Right cardiac atrium (tissue), 5 donors: ENCODE data around the gene RAB20. TPM values are rescaled to one million over a fixed set of nuclear protein-coding genes. Genes with fewer than 3 reads are reported as not detected.

ENCODE experiments used
- ATAC-seq, 2 donors: fragments of 200-7000 bp; cut with Tn5 transposase; one replicate each; pipeline versions ENCODE4 v1.8.0 to v1.9.1; 2020; ENCODE audit warnings: moderate library complexity in 2 of 2, mild to moderate bottlenecking in 1 of 2
- DNase-seq, 3 donors: peaks; one replicate each; pipeline ENCODE4 v3.0.0-alpha.2; 2020
- H3K27ac ChIP-seq: one replicate; pipeline ENCODE4 v1.5.1; 2013; ENCODE audit warnings: mild to moderate bottlenecking, low read length, control low read depth, moderate library complexity
- H3K27me3 ChIP-seq: one replicate; pipeline ENCODE4 v1.6.1; 2013; ENCODE audit not compliant: control insufficient read depth, insufficient read depth
- H3K4me1 ChIP-seq: one replicate; pipeline ENCODE4 v1.6.1; 2013; ENCODE audit warnings: low read length; ENCODE audit not compliant: control insufficient read depth, insufficient read depth
- H3K4me3 ChIP-seq: one replicate; pipeline ENCODE4 v1.5.1; 2013; ENCODE audit warnings: low read length, control low read depth
- H3K9me3 ChIP-seq: one replicate; pipeline ENCODE4 v1.6.1; 2013; ENCODE audit warnings: low read length; ENCODE audit not compliant: control insufficient read depth
- WGBS: extraction: QIAGEN DNeasy Blood & Tissue Kit; methylation state at CpG from one replicate; pipeline ENCODE4 v1.1.7; 2013; 5-methylcytosine and 5-hydroxymethylcytosine counted together
- intact Hi-C, 4 donors: fragments of 100-400 bp; cut with DNase I; formaldehyde crosslinking; loops; one replicate each; pipeline versions ENCODE4 v1.11.0 to v1.14.0; 2022 to 2023
- polyA plus RNA-seq: library from polyadenylated mRNA; stranded (reverse); fragments of 200-250 nt; gene quantifications from one replicate; pipeline ENCODE4 v1.2.3, GENCODE V29; 2013
- total RNA-seq, 4 donors: library from RNA; stranded (reverse); fragmentation: NEBNext Ultra II Directional; extraction: Animal tissue kit (Norgen Biotek cat#: 25700); gene quantifications; one replicate each; pipeline ENCODE4 v1.2.1, GENCODE V29; 2021
- donor health status: healthy with polysubstance abuse.
- donor health status: DM: no; HTN: yes; CAD: no.
- donor health status: DM: no; HTN: no; CAD: no.
- donor health status: DM: no; HTN: yes; CAD: no; lungs with severe emphysema.
- donor health status: DM: yes; HTN: yes; CAD: no.

Gene RAB20
- total and polyA plus RNA-seq, 5 donors, result 10.5 to 15.3 (median 11.8) TPM

GRCh38 chr13:110528911-110529310 lies 32.6 kb downstream of the RAB20 start:
- Histone ChIP-seq H3K4me3 (no peak overlapping the region), H3K9me3 (no peaks in the 10 kb centered on the region), H3K4me1 (peaks cover 8% of the 10 kb centered on the region), H3K27me3 (no peaks in the 10 kb centered on the region), H3K27ac (peak overlapping the region; percentile 32)
- intact Hi-C loops, result no loop called here
- WGBS, result 82% methylated on average over 6 of the region's 6 CpGs
- no peak for ATAC-seq
- no peak for DNase-seq

- intact Hi-C loops, result no loop called here
- Histone ChIP-seq H3K4me3 (no peak overlapping the region), H3K27me3 (no peaks in the 10 kb centered on the region), H3K27ac (no peak overlapping the region), H3K4me1 (peaks cover 11% of the 10 kb centered on the region), H3K9me3 (no peaks in the 10 kb centered on the region)
- ATAC-seq, result no peak
- no peak for DNase-seq
- WGBS, result 52% methylated on average over 5 of the region's 5 CpGs
Observed at GRCh38 chr13:110528371-110528770, 33.2 kb downstream of the RAB20 start.

- Histone ChIP-seq H3K4me1 (peaks cover 11% of the 10 kb centered on the region), H3K27ac (peak overlapping the region; percentile 44), H3K4me3 (no peak overlapping the region), H3K27me3 (no peaks in the 10 kb centered on the region), H3K9me3 (no peaks in the 10 kb centered on the region)
- intact Hi-C loops, result no loop called here
- 65% methylated on average over 25 of the region's 25 CpGs for WGBS
- peak; percentile 51 to 61 for ATAC-seq
- no peak for DNase-seq
Observed at GRCh38 chr13:110525328-110526319, 35.9 kb downstream of the RAB20 start.

- Histone ChIP-seq H3K9me3 (no peaks in the 10 kb centered on the region), H3K27ac (peak overlapping the region; percentile 78), H3K4me3 (no peak overlapping the region), H3K27me3 (no peaks in the 10 kb centered on the region), H3K4me1 (peaks cover 11% of the 10 kb centered on the region)
- peak; percentile 83 to 93 (median 89) for DNase-seq
- intact Hi-C loops, result no loop called here
- WGBS, result 48% methylated on average over 21 of the region's 21 CpGs
- ATAC-seq, result peak; percentile 60 to 66
Observed at GRCh38 chr13:110524541-110525257, 36.8 kb downstream of the RAB20 start.

GRCh38 chr13:110523838-110524540 lies 37.5 kb downstream of the RAB20 start:
- Histone ChIP-seq H3K9me3 (no peaks in the 10 kb centered on the region), H3K27ac (peak overlapping the region; percentile 78), H3K4me3 (no peak overlapping the region), H3K4me1 (peaks cover 11% of the 10 kb centered on the region), H3K27me3 (no peaks in the 10 kb centered on the region)
- ATAC-seq (no peak), DNase-seq (no peak)
- intact Hi-C loops, result no loop called here
- 74% methylated on average over 17 of the region's 17 CpGs for WGBS

GRCh38 chr13:110523180-110523579 lies 38.3 kb downstream of the RAB20 start:
- no peak overlapping the region for H3K4me3 ChIP-seq
- DNase-seq (no peak), ATAC-seq (no peak)
- 72% methylated on average over 9 of the region's 9 CpGs for WGBS
- H3K27me3 ChIP-seq, result no peaks in the 10 kb centered on the region
- peak overlapping the region; percentile 24 for H3K27ac ChIP-seq
- H3K4me1 ChIP-seq, result peaks cover 11% of the 10 kb centered on the region
- H3K9me3 ChIP-seq, result no peaks in the 10 kb centered on the region
- intact Hi-C loops, result no loop called here

GRCh38 chr13:110522721-110523120 lies 38.8 kb downstream of the RAB20 start:
- peak overlapping the region; percentile 10 for H3K27ac ChIP-seq
- ATAC-seq (no peak), DNase-seq (no peak)
- H3K9me3 ChIP-seq, result no peaks in the 10 kb centered on the region
- H3K4me3 ChIP-seq, result no peak overlapping the region
- WGBS, result 77% methylated on average over 5 of the region's 5 CpGs
- no peaks in the 10 kb centered on the region for H3K27me3 ChIP-seq
- intact Hi-C loops, result no loop called here
- H3K4me1 ChIP-seq, result peaks cover 11% of the 10 kb centered on the region

- Histone ChIP-seq H3K27me3 (no peaks in the 10 kb centered on the region), H3K4me1 (peaks cover 11% of the 10 kb centered on the region), H3K9me3 (no peaks in the 10 kb centered on the region), H3K27ac (peak overlapping the region; percentile 22), H3K4me3 (no peak overlapping the region)
- ATAC-seq (no peak), DNase-seq (no peak)
- 88% methylated on average over 7 of the region's 7 CpGs for WGBS
- intact Hi-C loops, result no loop called here
Observed at GRCh38 chr13:110521946-110522345, 39.6 kb downstream of the RAB20 start.

GRCh38 chr13:110521296-110521680 lies 40.2 kb downstream of the RAB20 start:
- no peaks in the 10 kb centered on the region for H3K9me3 ChIP-seq
- DNase-seq (no peak), ATAC-seq (no peak)
- intact Hi-C loops, result no loop called here
- H3K27me3 ChIP-seq, result no peaks in the 10 kb centered on the region
- H3K4me3 ChIP-seq, result no peak overlapping the region
- WGBS, result 64% methylated on average over 10 of the region's 10 CpGs
- peaks cover 8% of the 10 kb centered on the region for H3K4me1 ChIP-seq
- peak overlapping the region; percentile 59 for H3K27ac ChIP-seq

- Histone ChIP-seq H3K4me3 (no peak overlapping the region), H3K27me3 (no peaks in the 10 kb centered on the region), H3K9me3 (no peaks in the 10 kb centered on the region), H3K4me1 (peaks cover 7% of the 10 kb centered on the region), H3K27ac (peak overlapping the region; percentile 59)
- peak; percentile 65 to 71 for ATAC-seq
- intact Hi-C loops, result no loop called here
- 44% methylated on average over 16 of the region's 16 CpGs for WGBS
- DNase-seq, result peak; percentile 83 to 91 (median 86)
Observed at GRCh38 chr13:110520431-110521295, 40.9 kb downstream of the RAB20 start.
